HepG2 (cell line): Measurements from ENCODE around the gene PRPSAP1. TPM values are rescaled to one million over a fixed set of nuclear protein-coding genes. Genes with fewer than 3 reads are reported as not detected.

Source experiments
- ATAC-seq: fragments of 200-7000 bp; cut with Tn5 transposase; 3 replicates; pipeline ENCODE4 v1.9.1; 2020; ENCODE audit warnings: mild to moderate bottlenecking, moderate library complexity
- BruUV-seq: library from RNA; stranded (reverse); fragments of 400-500 nt; replicated peaks from 2 replicates; lab custom pipeline; 2021; lab: Mats Ljungman, UMichigan
- CTCF ChIA-PET: fragments of 300-600 bp; formaldehyde crosslinking; extraction: SDS; loops from one replicate; lab custom pipeline; 2021; ENCODE audit warnings: low total read pairs, inconsistent platforms, low intra/inter-chr PET ratio; lab: Yijun Ruan, JAX
- POLR2A ChIA-PET: fragments of 350-600 bp; sonication (Branson Sonifier 250); formaldehyde crosslinking; loops from one replicate; lab custom pipeline; 2020; ENCODE audit warnings: antibody characterized with exemption, inconsistent platforms; lab: Yijun Ruan, JAX
- DNase-seq: peaks from one replicate; pipeline ENCODE4 v3.0.0-alpha.2; 2015; ENCODE audit warnings: low spot score
- FAIRE-seq: peaks from 3 replicates; lab custom pipeline; 2011; peaks lifted over from hg19 to GRCh38; lab: Jason Lieb, UNC
- H2AFZ ChIP-seq: one replicate; pipeline ENCODE4 v1.6.1; 2011; ENCODE audit warnings: low read length, inconsistent platforms
- H3K27ac ChIP-seq: fragments of 300-600 bp; 3 replicates; pipeline ENCODE4 v1.8.0; 2011; ENCODE audit warnings: mixed run types, mild to moderate bottlenecking, mixed read lengths, low read length, inconsistent platforms; ENCODE audit not compliant: insufficient read depth; ENCODE audit errors: extremely low read length
- H3K27me3 ChIP-seq, 2 experiments: fragments of 200-600 bp in 1 of 2; 2 replicates in 1 of 2; 3 replicates in 1 of 2; pipeline versions ENCODE4 v1.6.0 to v1.8.0; 2011; ENCODE audit warnings: low read length in 2 of 2, mild to moderate bottlenecking in 2 of 2, moderate library complexity in 2 of 2, inconsistent platforms in 1 of 2; ENCODE audit not compliant: insufficient read depth in 2 of 2, control insufficient read depth in 1 of 2
- H3K36me3 ChIP-seq, 2 experiments: fragments of 200-600 bp in 1 of 2; replicated peaks in 1 of 2; 2 replicates in 1 of 2; 3 replicates in 1 of 2; pipeline versions ENCODE4 v1.5.1 to v1.8.0; 2011; ENCODE audit warnings: low read length in 2 of 2, inconsistent platforms in 1 of 2; ENCODE audit not compliant: insufficient read depth in 2 of 2, control insufficient read depth in 1 of 2
- H3K4me1 ChIP-seq: 2 replicates; pipeline ENCODE4 v1.5.1; 2012; ENCODE audit warnings: low read length, inconsistent platforms; ENCODE audit not compliant: insufficient read depth
- H3K4me2 ChIP-seq: 2 replicates; pipeline ENCODE4 v1.6.0; 2011; ENCODE audit warnings: low read depth, low read length, inconsistent platforms
- H3K4me3 ChIP-seq, 3 experiments: fragments of 200-600 bp in 1 of 3; sonication (generic), shearing (Covaris generic) in 1 of 3; replicated peaks in 1 of 3; 2 replicates each; pipeline ENCODE4 v1.5.1; 2011 to 2016; ENCODE audit warnings: low read length in 3 of 3, inconsistent platforms in 2 of 3, low read depth in 2 of 3, mild to moderate bottlenecking in 2 of 3, control low read depth in 1 of 3, mixed read lengths in 1 of 3; ENCODE audit not compliant: insufficient read depth in 1 of 3
- H3K79me2 ChIP-seq: one replicate; pipeline ENCODE4 v1.6.1; 2011; ENCODE audit warnings: low read length, inconsistent platforms; ENCODE audit not compliant: insufficient read depth
- H3K9ac ChIP-seq: 2 replicates; pipeline ENCODE4 v1.6.0; 2011; ENCODE audit warnings: mild to moderate bottlenecking, low read depth, low read length, inconsistent platforms; ENCODE audit not compliant: insufficient read depth
- H3K9me3 ChIP-seq: 2 replicates; pipeline ENCODE4 v1.5.1; 2012; ENCODE audit warnings: mild to moderate bottlenecking, low read length
- H4K20me1 ChIP-seq: 2 replicates; pipeline ENCODE4 v1.6.0; 2011; ENCODE audit warnings: inconsistent platforms, mild to moderate bottlenecking, low read length, moderate library complexity; ENCODE audit not compliant: insufficient read depth
- ARID4A ChIP-seq: sonication (generic); formaldehyde crosslinking; IDR thresholded peaks from 2 replicates; pipeline ENCODE4 v1.5.0; 2020; ENCODE audit warnings: mild to moderate bottlenecking, missing genetic modification reagents, borderline replicate concordance
- EHMT2 ChIP-seq: fragments of 200-600 bp; sonication (generic); IDR thresholded peaks from 2 replicates; pipeline ENCODE4 v1.7.0; 2017; ENCODE audit warnings: antibody characterized with exemption, low read depth, low read length, borderline replicate concordance
- ERF ChIP-seq: IDR thresholded peaks from 2 replicates; pipeline ENCODE4 v1.6.1; 2018; ENCODE audit warnings: missing biosample characterization, missing genetic modification reagents
- ETV6 ChIP-seq: sonication (generic); formaldehyde crosslinking; conservative IDR thresholded peaks from 2 replicates; pipeline ENCODE4 v1.4.0; 2020; ENCODE audit warnings: missing genetic modification reagents
- HOXA3 ChIP-seq: sonication (generic); formaldehyde crosslinking; IDR thresholded peaks from 2 replicates; pipeline ENCODE4 v1.5.0; 2020; ENCODE audit warnings: missing genetic modification reagents
- KLF11 ChIP-seq: IDR thresholded peaks from 2 replicates; pipeline ENCODE4 v1.6.1; 2016; ENCODE audit warnings: missing compliant biosample characterization
- POLR2G ChIP-seq: fragments of 200-400 bp; formaldehyde crosslinking; IDR thresholded peaks from 2 replicates; pipeline ENCODE4 v1.6.1; 2018; ENCODE audit warnings: mild to moderate bottlenecking, low read depth, low read length, moderate library complexity
- RFXANK ChIP-seq: IDR thresholded peaks from 2 replicates; pipeline ENCODE4 v1.6.1; 2016
- ZNF331 ChIP-seq: sonication (generic); formaldehyde crosslinking; IDR thresholded peaks from 2 replicates; pipeline ENCODE4 v1.4.0; 2020; ENCODE audit warnings: missing genetic modification reagents
- ZNF343 ChIP-seq: sonication (generic); formaldehyde crosslinking; IDR thresholded peaks from 2 replicates; pipeline ENCODE4 v1.4.0; 2020; ENCODE audit warnings: mild to moderate bottlenecking, missing genetic modification reagents
- WGBS: methylation state at CpG from one replicate; pipeline ENCODE4 v1.1.6; 2017; ENCODE audit warnings: low lambda C conversion rate; 5-methylcytosine and 5-hydroxymethylcytosine counted together
- in situ Hi-C: cut with HindIII; loops from 2 replicates; pipeline ENCODE4 v1.10.0; 2017; ENCODE audit warnings: low pct_unique_long_range_greater_than_20kb; ENCODE audit not compliant: extremely low pct_ligation_motif_present
- intact Hi-C: fragments of 100-400 bp; cut with micrococcal nuclease; formaldehyde crosslinking; loops from one replicate; pipeline ENCODE4 v1.10.0; 2022; ENCODE audit not compliant: unreplicated experiment
- polyA plus RNA-seq, 8 experiments: library from polyadenylated mRNA; depleted of rRNA in 3 of 8; stranded (reverse) in 7 of 8; unstranded in 1 of 8; fragments of >200 nt; fragmentation: Illumina TruSeq in 4 of 8; extraction: Trizol in 4 of 8; gene quantifications; 2 replicates each; pipeline versions ENCODE4 v1.2.1 to v1.2.3, GENCODE V29; 2011 to 2016; ENCODE audit warnings: low read depth in 4 of 8, missing spikeins in 1 of 8, mixed read lengths in 1 of 8; ENCODE audit not compliant: insufficient read depth in 1 of 8
- total RNA-seq, 5 experiments: library from RNA; depleted of rRNA; stranded (reverse); fragments of >200 nt; fragmentation: Illumina TruSeq; extraction: Trizol; gene quantifications; 2 replicates each; pipeline ENCODE4 v1.2.3, GENCODE V29; 2016; ENCODE audit warnings: low read depth in 1 of 5
- TF ChIP-seq, protein P1 (sequence below): sonication (generic); formaldehyde crosslinking; IDR thresholded peaks from 2 replicates; pipeline ENCODE4 v1.4.0; 2020; ENCODE audit warnings: missing genetic modification reagents, mild to moderate bottlenecking, borderline replicate concordance
- TF ChIP-seq, protein P2 (sequence below): sonication (generic); formaldehyde crosslinking; IDR thresholded peaks from 2 replicates; pipeline ENCODE4 v1.4.0; 2020; ENCODE audit warnings: missing genetic modification reagents, borderline replicate concordance

Gene PRPSAP1
- total and polyA plus RNA-seq, 2 of the 13 experiments (the other 11 are each of a cell fraction or from before 2014, with no cell fraction given), result 91.1 to 314 TPM

DNA sequence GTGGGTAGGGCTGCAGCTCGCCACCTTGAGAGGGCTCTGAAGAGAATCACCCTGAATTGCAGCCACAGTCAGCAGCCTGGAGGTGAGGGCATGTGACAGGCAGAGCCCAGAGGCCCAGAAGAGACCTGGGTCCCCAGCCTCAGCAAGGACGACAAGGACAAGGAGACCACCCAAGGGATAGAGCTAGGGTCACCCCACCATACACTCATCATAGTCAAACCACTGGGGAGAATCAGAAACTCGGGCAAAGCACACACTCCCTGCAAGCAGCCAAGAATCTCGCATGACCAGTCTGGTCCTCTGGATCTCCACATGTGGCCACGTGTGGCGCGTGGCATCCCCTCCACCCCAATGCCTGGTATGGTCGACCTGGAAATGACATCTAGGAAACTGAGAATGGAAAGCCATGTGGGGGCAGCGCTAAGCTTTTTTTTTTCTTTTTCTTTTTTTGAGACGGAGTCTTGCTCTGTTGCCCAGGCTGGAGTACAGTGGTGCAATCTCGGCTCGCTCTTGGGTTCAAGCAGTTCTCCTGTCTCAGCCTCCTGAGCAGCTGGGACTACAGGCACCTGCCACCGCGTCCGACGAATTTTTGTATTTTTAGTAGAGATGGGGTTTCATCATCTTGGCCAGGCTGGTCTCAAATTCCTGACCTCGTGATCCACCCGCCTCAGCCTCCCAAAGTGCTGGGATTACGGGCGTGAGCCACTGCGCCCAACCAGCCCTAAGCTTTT lies 26.1 kb upstream of the PRPSAP1 start:
- H3K79me2 ChIP-seq, result peaks cover 65% of the 10 kb centered on the region
- H3K4me2 ChIP-seq, result peak overlapping the region; percentile 99
- no peak for DNase-seq
- CTCF ChIA-PET, result no interaction called here
- POLR2A ChIA-PET, result interaction anchor here (7.0 to 20.9 kb wide), 3 partner anchors 20 to 73 kb away, joined by 79 to 1379 read pairs (median 89); partner anchors contain the start of genes PRPSAP1 and QRICH2
- H3K27ac ChIP-seq, result peak overlapping the region; percentile 100
- H3K9ac ChIP-seq, result peak overlapping the region; percentile 33
- no TSS peak for BruUV-seq
- in situ Hi-C loops, result no loop called here
- no peak for ATAC-seq
- FAIRE-seq, result no peak
- H3K9me3 ChIP-seq, result no peaks in the 10 kb centered on the region
- H3K4me3 ChIP-seq, result peak overlapping the region in 1 of 3 experiments; percentile 20; a peak in 2 of 6 replicates
- H3K36me3 ChIP-seq, result peaks cover 0 to 5% of the 10 kb centered on the region in 2 experiments; a peak in 2 of 5 replicates
- H4K20me1 ChIP-seq, result no peaks in the 10 kb centered on the region
- intact Hi-C loops, result no loop called here
- peaks cover 70% of the 10 kb centered on the region for H3K4me1 ChIP-seq
- WGBS, result 87% methylated on average over 21 of the region's 21 CpGs
- H2AFZ ChIP-seq, result no peak overlapping the region
- H3K27me3 ChIP-seq, result no peaks in the 10 kb centered on the region; a peak in 1 of 5 replicates
- TF ChIP-seq ETV6 (no peak), ERF (CRISPR knock-in tag) (no peak), ZNF331 (CRISPR knock-in tag) (no peak), ZNF343 (CRISPR knock-in tag) (no peak), ARID4A (CRISPR knock-in tag) (no peak), EHMT2 (no peak), RFXANK (no peak), KLF11 (CRISPR knock-in tag) (no peak), HOXA3 (CRISPR knock-in tag) (peak; percentile 9; the same call in 1 of the 2 replicates), POLR2G (peak; percentile 52)
- TF ChIP-seq, protein P1, sequence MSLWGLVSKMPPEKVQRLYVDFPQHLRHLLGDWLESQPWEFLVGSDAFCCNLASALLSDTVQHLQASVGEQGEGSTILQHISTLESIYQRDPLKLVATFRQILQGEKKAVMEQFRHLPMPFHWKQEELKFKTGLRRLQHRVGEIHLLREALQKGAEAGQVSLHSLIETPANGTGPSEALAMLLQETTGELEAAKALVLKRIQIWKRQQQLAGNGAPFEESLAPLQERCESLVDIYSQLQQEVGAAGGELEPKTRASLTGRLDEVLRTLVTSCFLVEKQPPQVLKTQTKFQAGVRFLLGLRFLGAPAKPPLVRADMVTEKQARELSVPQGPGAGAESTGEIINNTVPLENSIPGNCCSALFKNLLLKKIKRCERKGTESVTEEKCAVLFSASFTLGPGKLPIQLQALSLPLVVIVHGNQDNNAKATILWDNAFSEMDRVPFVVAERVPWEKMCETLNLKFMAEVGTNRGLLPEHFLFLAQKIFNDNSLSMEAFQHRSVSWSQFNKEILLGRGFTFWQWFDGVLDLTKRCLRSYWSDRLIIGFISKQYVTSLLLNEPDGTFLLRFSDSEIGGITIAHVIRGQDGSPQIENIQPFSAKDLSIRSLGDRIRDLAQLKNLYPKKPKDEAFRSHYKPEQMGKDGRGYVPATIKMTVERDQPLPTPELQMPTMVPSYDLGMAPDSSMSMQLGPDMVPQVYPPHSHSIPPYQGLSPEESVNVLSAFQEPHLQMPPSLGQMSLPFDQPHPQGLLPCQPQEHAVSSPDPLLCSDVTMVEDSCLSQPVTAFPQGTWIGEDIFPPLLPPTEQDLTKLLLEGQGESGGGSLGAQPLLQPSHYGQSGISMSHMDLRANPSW (CRISPR knock-in tag), result no peak
- TF ChIP-seq, protein P2, sequence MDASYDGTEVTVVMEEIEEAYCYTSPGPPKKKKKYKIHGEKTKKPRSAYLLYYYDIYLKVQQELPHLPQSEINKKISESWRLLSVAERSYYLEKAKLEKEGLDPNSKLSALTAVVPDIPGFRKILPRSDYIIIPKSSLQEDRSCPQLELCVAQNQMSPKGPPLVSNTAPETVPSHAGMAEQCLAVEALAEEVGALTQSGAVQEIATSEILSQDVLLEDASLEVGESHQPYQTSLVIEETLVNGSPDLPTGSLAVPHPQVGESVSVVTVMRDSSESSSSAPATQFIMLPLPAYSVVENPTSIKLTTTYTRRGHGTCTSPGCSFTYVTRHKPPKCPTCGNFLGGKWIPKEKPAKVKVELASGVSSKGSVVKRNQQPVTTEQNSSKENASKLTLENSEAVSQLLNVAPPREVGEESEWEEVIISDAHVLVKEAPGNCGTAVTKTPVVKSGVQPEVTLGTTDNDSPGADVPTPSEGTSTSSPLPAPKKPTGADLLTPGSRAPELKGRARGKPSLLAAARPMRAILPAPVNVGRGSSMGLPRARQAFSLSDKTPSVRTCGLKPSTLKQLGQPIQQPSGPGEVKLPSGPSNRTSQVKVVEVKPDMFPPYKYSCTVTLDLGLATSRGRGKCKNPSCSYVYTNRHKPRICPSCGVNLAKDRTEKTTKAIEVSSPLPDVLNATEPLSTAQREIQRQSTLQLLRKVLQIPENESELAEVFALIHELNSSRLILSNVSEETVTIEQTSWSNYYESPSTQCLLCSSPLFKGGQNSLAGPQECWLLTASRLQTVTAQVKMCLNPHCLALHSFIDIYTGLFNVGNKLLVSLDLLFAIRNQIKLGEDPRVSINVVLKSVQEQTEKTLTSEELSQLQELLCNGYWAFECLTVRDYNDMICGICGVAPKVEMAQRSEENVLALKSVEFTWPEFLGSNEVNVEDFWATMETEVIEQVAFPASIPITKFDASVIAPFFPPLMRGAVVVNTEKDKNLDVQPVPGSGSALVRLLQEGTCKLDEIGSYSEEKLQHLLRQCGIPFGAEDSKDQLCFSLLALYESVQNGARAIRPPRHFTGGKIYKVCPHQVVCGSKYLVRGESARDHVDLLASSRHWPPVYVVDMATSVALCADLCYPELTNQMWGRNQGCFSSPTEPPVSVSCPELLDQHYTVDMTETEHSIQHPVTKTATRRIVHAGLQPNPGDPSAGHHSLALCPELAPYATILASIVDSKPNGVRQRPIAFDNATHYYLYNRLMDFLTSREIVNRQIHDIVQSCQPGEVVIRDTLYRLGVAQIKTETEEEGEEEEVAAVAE, result no peak
